OCI-M2 (cell line): ENCODE measurements around the gene EIF4H.
"Not testable (repeated sequence)": the region's sequence is repeated elsewhere in the genome, so short reads cannot be mapped to it uniquely, and the experiment has no call there.

Experiments
- DNase-seq: peaks from one replicate; lab custom pipeline; 2025; ENCODE audit not compliant: unreplicated experiment; lab: John Stamatoyannopoulos, UW

EIF4H gene

DNA sequence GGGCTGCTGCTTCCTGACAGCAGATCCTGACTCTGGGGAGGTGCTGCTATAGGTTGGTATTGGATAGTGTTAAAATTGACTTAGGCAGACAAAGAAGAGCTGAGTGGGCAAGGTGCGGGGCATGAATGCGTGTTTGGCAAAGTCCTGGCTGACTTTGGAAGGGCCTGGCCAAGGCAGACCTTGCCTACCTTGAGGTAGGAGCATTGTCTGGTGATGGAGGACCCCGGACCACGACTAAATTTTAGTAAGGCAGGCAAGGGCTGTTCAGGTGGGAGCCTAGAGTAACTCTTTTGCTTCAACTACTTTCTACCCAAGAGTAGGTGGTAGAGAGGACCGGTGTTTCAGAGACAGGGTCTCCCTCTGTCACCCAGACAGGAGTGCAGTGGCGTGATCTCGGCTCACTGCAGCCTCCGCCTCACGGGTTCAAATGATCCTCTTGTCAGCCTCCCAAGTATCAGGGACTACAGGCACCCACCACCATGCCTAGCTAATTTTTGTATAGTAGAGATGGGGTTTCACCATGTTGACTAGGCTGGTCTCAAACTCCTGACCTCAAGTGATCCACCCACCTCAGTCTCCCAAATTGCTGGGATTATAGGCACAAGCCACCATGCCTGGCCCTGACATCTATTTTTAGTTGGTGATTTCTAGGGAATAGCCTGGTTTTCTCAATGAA, 23.4 kb downstream of the EIF4H start:
- no peak for DNase-seq

DNA sequence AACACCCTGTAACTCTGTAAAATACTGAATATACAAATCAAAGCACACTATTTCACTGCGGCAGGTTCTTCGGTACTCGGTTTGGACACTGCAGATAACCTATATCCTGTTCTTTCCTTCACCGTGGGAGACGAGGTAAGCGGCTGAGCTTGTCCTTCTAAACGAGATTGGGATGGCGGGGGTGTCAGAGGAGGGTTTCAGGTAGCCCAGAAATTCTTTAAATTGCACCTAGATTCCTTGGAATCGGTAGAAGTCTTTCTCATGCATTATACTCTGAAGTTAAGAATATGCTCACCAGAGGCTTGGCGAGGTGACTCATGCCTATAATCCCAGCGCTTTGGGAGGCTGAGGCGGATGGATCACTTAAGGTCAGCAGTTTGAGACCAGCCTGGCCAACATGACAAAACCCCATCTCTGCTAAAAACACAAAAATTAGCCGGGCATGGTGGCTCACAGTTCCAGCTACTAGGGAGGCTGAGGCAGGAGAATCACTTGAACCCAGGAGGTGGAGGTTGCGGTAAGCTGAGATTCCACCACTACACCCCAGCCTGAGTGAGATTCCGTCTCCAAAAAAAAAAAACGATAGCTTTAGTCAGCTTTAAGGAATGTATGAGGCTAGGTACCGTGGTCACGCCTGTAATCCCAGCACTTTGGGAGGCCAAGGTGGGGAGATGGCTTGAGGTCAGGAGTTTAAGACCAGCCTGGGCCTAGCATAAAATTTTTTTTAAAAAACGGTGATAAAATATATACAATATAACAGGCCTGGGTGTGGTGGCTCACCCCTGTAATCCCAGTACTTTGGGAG, 25.6 kb downstream of the EIF4H start:
- DNase-seq = no peak

DNA sequence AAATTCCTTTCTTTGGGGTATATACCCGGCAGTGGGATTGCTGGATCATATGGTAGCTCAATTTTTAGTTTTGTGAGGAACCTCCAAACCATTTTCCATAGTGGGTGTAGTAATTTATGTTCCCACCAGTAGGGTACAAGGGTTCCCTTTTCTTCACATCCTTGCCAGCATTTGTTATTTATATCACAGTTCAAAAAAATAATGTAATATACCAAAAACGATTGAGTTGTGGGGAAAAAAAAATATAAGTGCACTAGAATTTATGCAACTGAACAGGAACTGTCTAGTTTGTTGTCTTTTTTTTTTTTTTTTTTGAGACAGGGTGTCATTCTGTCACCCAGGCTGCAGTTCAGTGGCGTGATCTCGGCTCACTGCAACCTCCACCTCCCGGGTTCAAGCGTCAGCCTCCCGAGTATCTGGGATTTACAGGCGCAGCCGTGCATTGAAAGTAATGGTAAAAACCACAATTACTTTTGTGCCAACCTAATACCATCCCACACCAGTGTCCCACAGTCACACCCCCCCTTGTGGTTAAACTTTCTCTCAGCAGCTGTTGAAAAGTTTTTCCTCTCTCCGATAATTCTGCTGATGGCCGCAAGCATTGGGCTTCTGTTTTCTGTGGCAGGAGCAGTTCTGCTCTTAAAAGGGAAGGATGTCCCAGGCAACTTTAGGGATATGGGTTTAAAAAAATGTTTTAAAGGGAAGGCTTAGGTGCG, 28.8 kb downstream of the EIF4H start:
- no peak for DNase-seq

DNA sequence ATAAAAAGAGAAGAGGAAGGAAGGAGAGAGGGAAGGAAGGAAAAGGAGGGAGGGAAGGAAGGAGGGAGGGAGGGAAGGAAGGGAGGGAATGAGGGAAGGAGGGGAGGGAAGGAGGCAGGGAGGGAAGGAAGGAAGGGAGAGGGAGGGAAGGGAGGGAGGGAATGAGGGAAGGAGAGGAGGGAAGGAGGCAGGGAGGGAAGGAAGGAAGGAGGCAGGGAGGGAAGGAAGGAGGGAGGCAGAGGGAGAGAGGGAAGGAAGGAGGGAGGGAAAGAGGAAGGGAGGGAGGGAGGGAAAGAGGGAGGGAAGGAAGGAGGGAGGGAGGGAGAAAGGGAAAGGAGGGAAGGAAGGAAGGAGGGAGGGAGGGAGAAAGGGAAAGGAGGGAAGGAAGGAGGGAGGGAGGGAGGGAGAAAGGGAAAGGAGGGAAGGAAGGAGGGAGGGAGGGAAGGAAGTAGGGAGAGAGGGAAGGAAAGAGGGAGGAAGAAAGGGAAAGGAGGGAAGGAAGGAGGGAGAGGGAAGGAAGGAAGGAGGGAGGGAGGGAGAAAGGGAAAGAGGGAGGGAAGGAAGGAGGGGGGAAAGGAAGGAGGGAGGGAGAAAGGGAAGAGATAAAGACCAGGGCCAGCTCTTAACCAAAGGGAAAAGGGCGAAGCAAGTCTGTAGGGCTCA, 29.9 kb downstream of the EIF4H start:
- no peak for DNase-seq

DNA sequence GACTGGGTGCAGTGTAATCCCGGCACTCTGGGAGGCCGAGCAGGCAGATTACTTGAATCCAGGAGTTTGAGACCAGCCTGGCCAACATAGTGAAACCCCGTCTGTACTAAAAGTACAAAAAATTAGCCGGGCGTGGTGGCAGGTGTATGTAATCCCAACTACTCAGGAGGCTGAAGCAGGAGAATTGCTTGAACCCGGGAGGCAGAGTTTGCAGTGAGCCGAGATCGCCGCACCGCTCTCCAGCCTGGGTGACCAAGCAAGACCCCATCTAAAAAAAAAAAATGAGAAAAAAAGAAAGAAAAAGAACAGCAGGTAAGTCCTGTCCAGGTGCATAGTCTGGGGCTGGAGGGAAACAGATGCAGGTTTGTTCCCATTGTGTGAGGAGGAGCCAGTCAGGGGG, 31.9 kb downstream of the EIF4H start:
- DNase-seq = not testable (repeated sequence)

GRCh38 chr7:74206589-74207120, 32.5 kb downstream of the EIF4H start:
- DNase-seq = peak; percentile 45

GRCh38 chr7:74207586-74207985, 33.4 kb downstream of the EIF4H start:
- DNase-seq = no peak

- not testable (repeated sequence) for DNase-seq
Measured at GRCh38 chr7:74208241-74208640, 34.1 kb downstream of the EIF4H start.

- DNase-seq = no peak
Measured at GRCh38 chr7:74212661-74213060, 38.5 kb downstream of the EIF4H start.

DNA sequence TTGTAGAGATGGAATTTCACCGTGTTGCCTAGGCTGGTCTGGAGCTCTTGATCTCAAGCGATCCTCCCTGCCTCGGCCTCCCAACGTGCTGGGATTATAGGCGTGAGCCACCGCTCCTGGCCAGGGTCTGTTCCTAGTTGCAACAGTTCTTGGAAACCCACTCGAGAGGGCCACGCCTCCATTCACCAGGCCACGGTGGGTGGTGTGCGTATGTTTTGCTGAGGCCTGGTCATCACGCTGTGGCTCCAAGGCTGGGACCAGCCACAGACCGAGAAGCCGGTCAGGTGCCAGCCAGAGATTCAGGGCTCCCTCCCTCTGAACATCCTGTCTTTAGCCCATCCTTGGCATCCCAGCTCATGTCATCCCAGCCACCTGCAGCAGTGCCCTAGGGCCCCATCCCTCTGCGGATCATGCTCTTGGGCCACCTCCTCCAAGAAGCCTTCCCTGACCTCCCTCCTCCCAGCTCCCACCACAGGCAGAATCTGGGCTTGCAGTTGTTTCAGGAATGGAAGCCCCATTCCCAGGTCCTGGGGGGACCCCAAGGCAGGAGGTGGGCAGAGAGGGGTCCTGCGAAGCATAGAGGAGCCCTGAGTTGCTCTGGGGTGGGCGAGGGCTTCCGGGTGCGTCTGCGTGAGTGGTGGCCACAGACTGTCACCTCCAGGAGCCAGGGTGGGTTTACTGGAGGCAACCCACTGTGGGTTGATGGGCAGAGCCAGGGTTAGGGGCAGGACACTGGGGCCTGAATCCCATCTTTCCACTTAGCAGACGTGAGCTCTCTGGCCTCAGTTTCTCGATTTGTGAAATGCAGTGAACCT, 40.9 kb downstream of the EIF4H start:
- DNase-seq = no peak

DNA sequence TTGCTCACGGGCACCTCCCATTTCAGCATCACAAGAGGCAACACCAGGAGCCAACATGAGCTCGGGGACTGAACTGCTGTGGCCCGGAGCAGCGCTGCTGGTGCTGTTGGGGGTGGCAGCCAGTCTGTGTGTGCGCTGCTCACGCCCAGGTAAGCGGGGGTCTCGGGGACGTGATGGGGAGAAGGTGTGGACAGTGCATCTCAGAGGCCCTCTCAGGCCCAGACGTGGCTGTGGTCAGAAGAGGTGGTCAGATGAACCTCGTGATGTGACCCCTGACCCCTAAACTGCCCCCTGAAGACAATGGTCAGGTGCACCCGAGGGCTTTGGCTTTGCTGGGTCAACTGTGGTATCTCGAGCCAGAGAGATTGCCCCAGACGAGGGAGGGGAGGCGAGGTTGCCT, 41.8 kb downstream of the EIF4H start:
- DNase-seq = no peak

DNA sequence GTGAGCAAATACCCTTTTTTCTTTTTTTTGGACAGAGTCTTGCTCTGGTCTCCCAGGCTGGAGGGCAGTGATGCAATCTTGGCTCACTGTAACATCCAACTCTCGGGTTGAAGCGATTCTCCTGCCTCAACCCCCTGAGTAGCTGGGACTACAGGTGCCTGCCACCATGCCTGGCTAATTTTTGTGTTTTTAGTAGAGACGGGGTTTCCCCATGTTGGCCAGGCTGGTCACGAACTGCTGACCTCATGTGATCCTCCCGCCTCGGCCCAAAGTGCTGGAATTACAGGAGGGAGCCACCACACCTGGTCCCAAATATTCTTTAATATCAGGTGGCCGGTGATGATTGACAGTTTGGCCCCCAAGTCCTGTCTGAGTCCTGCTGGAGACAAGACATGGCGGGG, 42.2 kb downstream of the EIF4H start:
- no peak for DNase-seq

- DNase-seq = no peak
Measured at GRCh38 chr7:74217455-74218342, 43.5 kb downstream of the EIF4H start.

GRCh38 chr7:74218343-74218698, 44.2 kb downstream of the EIF4H start:
- no peak for DNase-seq

- DNase-seq = no peak
Measured at GRCh38 chr7:74219416-74219815, 45.3 kb downstream of the EIF4H start.

- DNase-seq = no peak
Measured at GRCh38 chr7:74220229-74220628, 46.1 kb downstream of the EIF4H start.

- DNase-seq = no peak
Measured at GRCh38 chr7:74221713-74222112, 47.6 kb downstream of the EIF4H start.

GRCh38 chr7:74222851-74223710, 48.9 kb downstream of the EIF4H start:
- DNase-seq = no peak
